ENCODE measurements around the gene XXYLT1.

GRCh38 chr3:195208183-195208582 is 62.8 kb downstream of the XXYLT1 start:
- no peak for TF ChIP-seq CTCF (conservative IDR thresholded peaks at IDR 0.05; ENCODE audit: low read depth, low read length)
- TF ChIP-seq EZH2 (IDR thresholded peaks at IDR 0.05; ENCODE audit: low read length, unreplicated experiment) = no peak
- no peak for TF ChIP-seq EZH2phosphoT487 (IDR thresholded peaks at IDR 0.05; ENCODE audit: borderline replicate concordance, low read length)
